ENCODE measurements around the gene PDX1. TPM values are rescaled to one million over a fixed set of nuclear protein-coding genes. Genes with fewer than 3 reads are reported as not detected.

PDX1 gene
- total RNA-seq, 1 experiment from 2014 or later: not detected

- Histone ChIP-seq H3K27me3 (replicated peaks; ENCODE audit: insufficient read depth, low read depth, low read length, poor library complexity) (peaks cover 95% of the 10 kb centered on the region), H3K4me1 (ENCODE audit: insufficient read depth, low read length, poor library complexity, severe bottlenecking) (no peaks in the 10 kb centered on the region), H3K4me3 (ENCODE audit: low read depth, low read length, poor library complexity, severe bottlenecking) (no peak overlapping the region), H3K36me3 (ENCODE audit: insufficient read depth, low read length, poor library complexity, severe bottlenecking) (no peaks in the 10 kb centered on the region), H3K9me3 (ENCODE audit: low read depth, low read length, poor library complexity, severe bottlenecking) (no peaks in the 10 kb centered on the region), H3K27ac (ENCODE audit: low read depth, low read length, poor library complexity, severe bottlenecking) (no peak overlapping the region)
- BruUV-seq (replicated peaks): no TSS peak
- POLR2A ChIA-PET (ENCODE audit: low non-redundant PET): no interaction called here
- DNase-seq (ENCODE audit: low spot score): no peak
- CTCF ChIA-PET: no interaction called here
- no peak for TF ChIP-seq CTCF (conservative IDR thresholded peaks at IDR 0.05; ENCODE audit: low read depth, low read length)
- TF ChIP-seq EZH2 (IDR thresholded peaks at IDR 0.05; ENCODE audit: borderline replicate concordance, low read depth, low read length, poor library complexity, severe bottlenecking): peak; percentile 41
- intact Hi-C loops (cut with micrococcal nuclease; ENCODE audit: unreplicated experiment): no loop called here
These were observed 47.5 kb downstream of the PDX1 start for GRCh38 chr13:27967203-27967735.

- no peaks in the 10 kb centered on the region for H3K9me3 ChIP-seq (ENCODE audit: low read depth, low read length, poor library complexity, severe bottlenecking)
- H3K27ac ChIP-seq (ENCODE audit: low read depth, low read length, poor library complexity, severe bottlenecking): no peak overlapping the region
- TF ChIP-seq EZH2 (IDR thresholded peaks at IDR 0.05; ENCODE audit: borderline replicate concordance, low read depth, low read length, poor library complexity, severe bottlenecking) (no peak), CTCF (conservative IDR thresholded peaks at IDR 0.05; ENCODE audit: low read depth, low read length) (no peak)
- ChIA-PET CTCF (no interaction called here), POLR2A (ENCODE audit: low non-redundant PET) (no interaction called here)
- H3K4me1 ChIP-seq (ENCODE audit: insufficient read depth, low read length, poor library complexity, severe bottlenecking): no peaks in the 10 kb centered on the region
- no peaks in the 10 kb centered on the region for H3K36me3 ChIP-seq (ENCODE audit: insufficient read depth, low read length, poor library complexity, severe bottlenecking)
- intact Hi-C loops (cut with micrococcal nuclease; ENCODE audit: unreplicated experiment): no loop called here
- BruUV-seq (replicated peaks): no TSS peak
- H3K27me3 ChIP-seq (replicated peaks; ENCODE audit: insufficient read depth, low read depth, low read length, poor library complexity): peaks cover 96% of the 10 kb centered on the region
- H3K4me3 ChIP-seq (ENCODE audit: low read depth, low read length, poor library complexity, severe bottlenecking): no peak overlapping the region
- DNase-seq (ENCODE audit: low spot score): no peak
These were observed 48.0 kb downstream of the PDX1 start for GRCh38 chr13:27967736-27968315.

- no peaks in the 10 kb centered on the region for H3K36me3 ChIP-seq (ENCODE audit: insufficient read depth, low read length, poor library complexity, severe bottlenecking)
- ChIA-PET CTCF (no interaction called here), POLR2A (ENCODE audit: low non-redundant PET) (no interaction called here)
- DNase-seq (ENCODE audit: low spot score): no peak
- intact Hi-C loops (cut with micrococcal nuclease; ENCODE audit: unreplicated experiment): no loop called here
- peak overlapping the region; percentile 12 for H3K4me3 ChIP-seq (ENCODE audit: low read depth, low read length, poor library complexity, severe bottlenecking)
- TF ChIP-seq EZH2 (IDR thresholded peaks at IDR 0.05; ENCODE audit: borderline replicate concordance, low read depth, low read length, poor library complexity, severe bottlenecking) (peak; percentile 97), CTCF (conservative IDR thresholded peaks at IDR 0.05; ENCODE audit: low read depth, low read length) (no peak)
- BruUV-seq (replicated peaks): no TSS peak
- no peak overlapping the region for H3K27ac ChIP-seq (ENCODE audit: low read depth, low read length, poor library complexity, severe bottlenecking)
- H3K4me1 ChIP-seq (ENCODE audit: insufficient read depth, low read length, poor library complexity, severe bottlenecking): no peaks in the 10 kb centered on the region
- no peaks in the 10 kb centered on the region for H3K9me3 ChIP-seq (ENCODE audit: low read depth, low read length, poor library complexity, severe bottlenecking)
- H3K27me3 ChIP-seq (replicated peaks; ENCODE audit: insufficient read depth, low read depth, low read length, poor library complexity): peaks cover 97% of the 10 kb centered on the region
These were observed 48.7 kb downstream of the PDX1 start for GRCh38 chr13:27968316-27969081.

Measured in A673 (cell line).